HepG2 (cell line): Measurements from ENCODE around the gene CFAP54.

Source experiments
- GTF2F1 ChIP-seq: fragments of 150-350 bp; IDR thresholded peaks from 2 replicates; pipeline ENCODE4 v1.6.1; 2014; ENCODE audit warnings: low read length
- MYNN ChIP-seq: sonication (generic); formaldehyde crosslinking; IDR thresholded peaks from 2 replicates; pipeline ENCODE4 v1.4.0; 2020; ENCODE audit warnings: mild to moderate bottlenecking, low read depth, missing genetic modification reagents
- NFRKB ChIP-seq: fragments of 450-650 bp; IDR thresholded peaks from 2 replicates; pipeline ENCODE4 v1.6.1; 2017
- POLR2AphosphoS5 ChIP-seq: IDR thresholded peaks from 2 replicates; pipeline ENCODE4 v1.6.1; 2012; ENCODE audit warnings: low read depth, low read length
- ZNF33B ChIP-seq: sonication (generic); formaldehyde crosslinking; IDR thresholded peaks from 2 replicates; pipeline ENCODE4 v1.5.1; 2020; ENCODE audit warnings: mild to moderate bottlenecking, missing genetic modification reagents
- ZNF407 ChIP-seq: sonication (generic); formaldehyde crosslinking; IDR thresholded peaks from one replicate; pipeline ENCODE4 v1.5.1; 2020; ENCODE audit warnings: mild to moderate bottlenecking, missing genetic modification reagents; ENCODE audit errors: not compliant biosample characterization
- ZNF563 ChIP-seq: sonication (generic); formaldehyde crosslinking; IDR thresholded peaks from 2 replicates; pipeline ENCODE4 v1.8.0; 2022; ENCODE audit warnings: mild to moderate bottlenecking, moderate library complexity, missing genetic modification reagents

- no peak for TF ChIP-seq GTF2F1
- TF ChIP-seq ZNF33B (CRISPR knock-in tag): no peak
- TF ChIP-seq POLR2AphosphoS5: no peak
- TF ChIP-seq ZNF563 (CRISPR knock-in tag): no peak
- no peak for TF ChIP-seq NFRKB
- no peak for TF ChIP-seq MYNN (CRISPR knock-in tag)
- no peak for TF ChIP-seq ZNF407 (CRISPR knock-in tag)
Measured at GRCh38 chr12:96872961-96873360, 383.6 kb downstream of the CFAP54 start.
